Brain microvascular endothelial cell (primary cell): Measurements from ENCODE around the gene PACS1.

Experiments
- DNase-seq: peaks from one replicate; pipeline ENCODE4 v3.0.0-alpha.2; 2020
- H3K27ac ChIP-seq: fragments of 250-450 bp; sonication (Bioruptor Pico); 2 replicates; pipeline ENCODE4 v1.5.1; 2020; ENCODE audit warnings: mild to moderate bottlenecking, moderate library complexity
- H3K27me3 ChIP-seq: fragments of 250-450 bp; sonication (Bioruptor Pico); replicated peaks from 2 replicates; pipeline ENCODE4 v1.5.1; 2020; ENCODE audit warnings: mild to moderate bottlenecking
- H3K36me3 ChIP-seq: fragments of 250-450 bp; sonication (Bioruptor Pico); replicated peaks from 2 replicates; pipeline ENCODE4 v1.5.1; 2020; ENCODE audit warnings: mild to moderate bottlenecking
- H3K4me3 ChIP-seq: 2 replicates; pipeline ENCODE4 v1.5.1; 2011; ENCODE audit warnings: low read depth, mild to moderate bottlenecking, control low read depth, low read length, moderate library complexity
- in situ Hi-C: cut with HindIII; loops from 2 replicates; pipeline ENCODE4 v1.10.0; 2017; ENCODE audit warnings: low sequenced_read_pairs, low pct_ligation_motif_present
- TF ChIP-seq, protein P1 (sequence below): IDR thresholded peaks from 2 replicates; pipeline ENCODE4 v1.5.1; 2011; ENCODE audit warnings: low read depth, mild to moderate bottlenecking, moderate library complexity, low read length, control low read depth, inconsistent platforms; ENCODE audit errors: missing control alignments

Gene PACS1

DNA sequence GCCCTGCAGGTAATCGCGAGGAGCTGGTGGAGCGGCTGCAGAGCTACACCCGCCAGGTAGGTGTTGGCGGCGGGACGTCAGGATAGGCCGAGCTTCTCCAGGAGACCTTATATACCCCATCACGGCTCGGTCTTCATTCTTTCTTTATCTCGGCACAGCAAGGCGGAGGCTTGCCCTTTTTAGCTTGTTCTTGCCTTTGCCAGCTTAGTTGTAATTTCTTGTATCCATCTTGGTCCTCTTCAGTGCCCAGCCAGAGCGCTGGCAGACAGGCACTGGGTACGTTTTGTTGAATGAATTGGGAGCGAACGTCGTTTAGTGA, 17.4 kb upstream of the PACS1 start:
- H3K4me3 ChIP-seq, result peak overlapping the region; percentile 94
- no peaks in the 10 kb centered on the region for H3K27me3 ChIP-seq
- H3K27ac ChIP-seq, result peak overlapping the region; percentile 71
- TF ChIP-seq, protein P1, sequence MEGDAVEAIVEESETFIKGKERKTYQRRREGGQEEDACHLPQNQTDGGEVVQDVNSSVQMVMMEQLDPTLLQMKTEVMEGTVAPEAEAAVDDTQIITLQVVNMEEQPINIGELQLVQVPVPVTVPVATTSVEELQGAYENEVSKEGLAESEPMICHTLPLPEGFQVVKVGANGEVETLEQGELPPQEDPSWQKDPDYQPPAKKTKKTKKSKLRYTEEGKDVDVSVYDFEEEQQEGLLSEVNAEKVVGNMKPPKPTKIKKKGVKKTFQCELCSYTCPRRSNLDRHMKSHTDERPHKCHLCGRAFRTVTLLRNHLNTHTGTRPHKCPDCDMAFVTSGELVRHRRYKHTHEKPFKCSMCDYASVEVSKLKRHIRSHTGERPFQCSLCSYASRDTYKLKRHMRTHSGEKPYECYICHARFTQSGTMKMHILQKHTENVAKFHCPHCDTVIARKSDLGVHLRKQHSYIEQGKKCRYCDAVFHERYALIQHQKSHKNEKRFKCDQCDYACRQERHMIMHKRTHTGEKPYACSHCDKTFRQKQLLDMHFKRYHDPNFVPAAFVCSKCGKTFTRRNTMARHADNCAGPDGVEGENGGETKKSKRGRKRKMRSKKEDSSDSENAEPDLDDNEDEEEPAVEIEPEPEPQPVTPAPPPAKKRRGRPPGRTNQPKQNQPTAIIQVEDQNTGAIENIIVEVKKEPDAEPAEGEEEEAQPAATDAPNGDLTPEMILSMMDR, result no peak
- H3K36me3 ChIP-seq, result peaks cover 36% of the 10 kb centered on the region
- DNase-seq, result no peak
- in situ Hi-C loops, result no loop called here

DNA sequence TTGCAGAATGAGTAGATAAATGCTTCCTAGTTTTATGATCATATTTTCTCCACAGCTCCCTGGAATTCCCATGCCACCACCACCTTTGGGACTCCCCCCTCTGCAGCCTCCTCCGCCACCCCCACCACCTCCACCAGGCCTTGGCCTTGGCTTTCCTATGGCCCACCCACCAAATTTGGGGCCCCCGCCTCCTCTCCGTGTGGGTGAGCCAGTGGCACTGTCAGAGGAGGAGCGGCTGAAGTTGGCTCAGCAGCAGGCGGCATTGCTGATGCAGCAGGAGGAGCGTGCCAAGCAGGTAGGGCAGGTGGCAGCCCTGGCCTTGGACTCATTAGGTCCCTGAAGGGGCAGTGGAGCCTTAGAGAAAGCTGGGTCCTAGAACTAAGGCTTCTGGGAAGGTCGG, 15.1 kb upstream of the PACS1 start:
- no peak for DNase-seq
- no peak overlapping the region for H3K4me3 ChIP-seq
- H3K36me3 ChIP-seq, result peaks cover 59% of the 10 kb centered on the region
- H3K27ac ChIP-seq, result no peak overlapping the region
- TF ChIP-seq, protein P1, result no peak
- H3K27me3 ChIP-seq, result no peaks in the 10 kb centered on the region
- in situ Hi-C loops, result no loop called here

DNA sequence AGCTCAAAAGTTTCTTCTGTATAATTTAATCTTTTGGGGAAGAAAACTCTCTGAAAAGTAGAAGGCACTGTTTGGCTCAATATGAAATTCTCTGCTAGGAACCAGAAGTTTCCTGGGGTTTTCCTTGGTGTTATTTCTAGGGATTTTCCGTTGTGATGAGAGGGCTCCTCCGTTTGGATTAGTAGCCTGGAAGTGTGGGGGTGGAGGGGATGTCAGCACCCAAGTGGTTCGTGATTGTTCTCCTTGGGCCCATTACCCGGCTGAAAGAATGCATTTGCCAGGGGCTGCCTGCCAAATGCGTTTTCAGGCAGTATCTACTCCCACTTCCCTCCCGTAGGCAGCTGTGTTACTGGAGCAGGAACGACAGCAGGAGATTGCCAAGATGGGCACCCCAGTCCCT, 13.6 kb upstream of the PACS1 start:
- Histone ChIP-seq H3K4me3 (no peak overlapping the region), H3K36me3 (peaks cover 74% of the 10 kb centered on the region), H3K27me3 (no peaks in the 10 kb centered on the region), H3K27ac (no peak overlapping the region)
- DNase-seq, result no peak
- in situ Hi-C loops, result no loop called here
- TF ChIP-seq, protein P1, result no peak

DNA sequence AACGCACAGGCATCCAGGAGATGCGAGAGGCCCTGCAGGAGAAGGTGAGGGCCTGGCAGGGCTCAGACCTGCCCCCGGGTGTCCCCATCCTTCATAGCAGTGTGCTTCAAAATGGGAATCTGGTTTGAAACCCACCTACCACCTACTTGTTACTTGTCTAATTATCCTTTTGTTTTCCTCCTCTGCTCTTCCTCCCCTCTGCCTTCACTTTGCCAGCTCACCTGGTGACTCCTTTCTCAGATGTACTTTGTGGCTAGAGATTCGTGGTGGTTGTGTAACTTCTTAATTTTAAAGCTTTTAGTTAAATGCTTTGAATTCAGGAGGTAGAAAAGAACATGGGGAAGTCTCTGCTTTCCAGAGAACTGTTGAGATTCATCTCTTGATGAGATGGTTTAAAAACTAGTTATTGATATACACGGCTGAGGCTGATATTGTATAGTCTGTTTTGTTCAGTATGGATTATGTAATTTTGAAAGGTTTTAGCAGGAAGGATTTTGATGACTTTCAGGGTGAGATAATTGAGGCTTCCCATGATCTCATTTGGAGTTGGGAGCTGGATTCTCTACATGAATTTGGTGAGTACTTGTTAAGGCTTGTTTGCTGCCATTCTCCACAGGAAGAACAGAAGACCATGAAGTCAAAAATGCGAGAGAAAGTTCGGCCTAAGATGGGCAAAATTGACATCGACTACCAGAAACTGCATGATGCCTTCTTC, 9.9 kb upstream of the PACS1 start:
- no peak overlapping the region for H3K4me3 ChIP-seq
- TF ChIP-seq, protein P1, result no peak
- H3K27me3 ChIP-seq, result no peaks in the 10 kb centered on the region
- in situ Hi-C loops, result no loop called here
- DNase-seq, result no peak
- no peak overlapping the region for H3K27ac ChIP-seq
- H3K36me3 ChIP-seq, result peaks cover 93% of the 10 kb centered on the region

DNA sequence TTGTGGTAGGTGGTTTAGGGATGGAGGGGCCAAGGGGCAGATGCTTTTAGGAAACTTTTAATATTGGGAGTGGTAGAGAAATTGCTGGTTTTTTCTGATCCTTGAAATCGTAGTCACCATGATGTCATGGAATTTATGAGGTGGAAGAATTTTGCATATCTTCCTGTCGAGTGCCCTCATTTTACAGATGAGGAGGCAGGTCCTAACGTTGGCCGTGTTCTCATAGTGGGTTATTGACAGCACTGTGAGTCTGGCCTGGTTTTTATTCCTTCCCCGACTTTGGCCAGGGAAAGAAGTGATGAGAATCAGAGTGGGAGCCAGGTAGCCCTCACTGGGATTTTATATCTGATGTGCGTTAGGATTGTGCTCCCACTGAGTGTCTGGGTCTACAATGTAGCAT, 8.8 kb upstream of the PACS1 start:
- no peak for DNase-seq
- H3K4me3 ChIP-seq, result no peak overlapping the region
- peaks cover 91% of the 10 kb centered on the region for H3K36me3 ChIP-seq
- H3K27me3 ChIP-seq, result no peaks in the 10 kb centered on the region
- in situ Hi-C loops, result no loop called here
- no peak overlapping the region for H3K27ac ChIP-seq
- TF ChIP-seq, protein P1, result no peak

DNA sequence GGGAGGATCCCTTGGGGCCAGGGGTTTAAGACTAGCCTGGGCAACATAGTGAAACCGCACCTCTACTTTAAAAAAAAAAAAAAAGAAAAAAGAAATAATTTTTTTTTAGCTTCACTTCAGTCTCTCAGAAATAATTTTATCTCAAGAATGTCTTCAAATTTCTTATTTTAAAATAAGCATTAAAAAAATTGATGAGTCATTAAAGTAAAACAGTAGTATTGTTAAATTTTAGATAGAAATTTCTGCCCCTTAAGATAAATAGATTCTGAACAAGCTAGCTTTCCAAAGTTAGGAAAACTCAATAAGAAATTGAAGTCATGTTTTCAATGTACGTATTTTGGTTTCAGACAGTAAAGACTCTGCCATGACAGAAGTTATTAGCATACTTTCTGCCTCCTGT, 7.7 kb upstream of the PACS1 start:
- in situ Hi-C loops, result no loop called here
- H3K27me3 ChIP-seq, result no peaks in the 10 kb centered on the region
- no peak overlapping the region for H3K27ac ChIP-seq
- TF ChIP-seq, protein P1, result no peak
- no peak for DNase-seq
- peaks cover 91% of the 10 kb centered on the region for H3K36me3 ChIP-seq
- no peak overlapping the region for H3K4me3 ChIP-seq
